ENCODE data around the gene SLC35G4.

- TF ChIP-seq CTCF (IDR thresholded peaks at IDR 0.05; ENCODE audit: low read length): no peak
- TF ChIP-seq EZH2 (optimal IDR thresholded peaks at IDR 0.05; ENCODE audit: low read depth, low read length): no peak
Observed at GRCh38 chr18:11579916-11580315, 29.5 kb upstream of the SLC35G4 start.
